Skeletal muscle cell (primary cell): Measurements from ENCODE around the gene CDKN1A.

Experiments used
- DNase-seq: peaks from one replicate; pipeline ENCODE4 v3.0.0-alpha.2; 2010; ENCODE audit warnings: low read depth
- H3K4me3 ChIP-seq: 2 replicates; pipeline ENCODE4 v1.5.1; 2011; ENCODE audit warnings: low read depth, mild to moderate bottlenecking, control low read depth, low read length, moderate library complexity

The CDKN1A gene

GRCh38 chr6:36678488-36679042 is at the start of gene CDKN1A:
TSS of gene CDKN1A (plus strand) at chr6:36678714. CDS start at chr6:36684102, 5,388 bp downstream.
- peak within 1 kb of the TSS; percentile 99 for H3K4me3 ChIP-seq
- peak; percentile 89 for DNase-seq

GRCh38 chr6:36629784-36630183 is 48.7 kb upstream of the CDKN1A start:
- no peak for DNase-seq
- H3K4me3 ChIP-seq = no peak overlapping the region

GRCh38 chr6:36631326-36632011 is 47.0 kb upstream of the CDKN1A start:
- DNase-seq = no peak
- H3K4me3 ChIP-seq = no peak overlapping the region

- no peak for DNase-seq
- H3K4me3 ChIP-seq = no peak overlapping the region
These were observed 45.1 kb upstream of the CDKN1A start for GRCh38 chr6:36633370-36633769.

- no peak overlapping the region for H3K4me3 ChIP-seq
- DNase-seq = peak; percentile 74
These were observed 44.6 kb upstream of the CDKN1A start for GRCh38 chr6:36633915-36634314.

- DNase-seq = no peak
- H3K4me3 ChIP-seq = no peak overlapping the region
These were observed 44.0 kb upstream of the CDKN1A start for GRCh38 chr6:36634317-36635108.

GRCh38 chr6:36636283-36636682 is 42.2 kb upstream of the CDKN1A start:
- H3K4me3 ChIP-seq = no peak overlapping the region
- DNase-seq = no peak

GRCh38 chr6:36636687-36637418 is 41.7 kb upstream of the CDKN1A start:
- no peak overlapping the region for H3K4me3 ChIP-seq
- no peak for DNase-seq

- no peak overlapping the region for H3K4me3 ChIP-seq
- no peak for DNase-seq
These were observed 39.9 kb upstream of the CDKN1A start for GRCh38 chr6:36638579-36638978.

- no peak overlapping the region for H3K4me3 ChIP-seq
- DNase-seq = no peak
These were observed 39.2 kb upstream of the CDKN1A start for GRCh38 chr6:36639171-36639808.

- no peak for DNase-seq
- no peak overlapping the region for H3K4me3 ChIP-seq
These were observed 37.0 kb upstream of the CDKN1A start for GRCh38 chr6:36641543-36641942.

- H3K4me3 ChIP-seq = no peak overlapping the region
- peak; percentile 65 for DNase-seq
These were observed 35.3 kb upstream of the CDKN1A start for GRCh38 chr6:36642913-36643817.

- H3K4me3 ChIP-seq = no peak overlapping the region
- no peak for DNase-seq
These were observed 34.5 kb upstream of the CDKN1A start for GRCh38 chr6:36643977-36644376.

- no peak overlapping the region for H3K4me3 ChIP-seq
- DNase-seq = no peak
These were observed 29.4 kb upstream of the CDKN1A start for GRCh38 chr6:36649086-36649485.

- no peak for DNase-seq
- no peak overlapping the region for H3K4me3 ChIP-seq
These were observed 28.6 kb upstream of the CDKN1A start for GRCh38 chr6:36649701-36650484.

GRCh38 chr6:36650848-36651478 is 27.6 kb upstream of the CDKN1A start:
- no peak overlapping the region for H3K4me3 ChIP-seq
- DNase-seq = no peak

- no peak overlapping the region for H3K4me3 ChIP-seq
- no peak for DNase-seq
These were observed 26.7 kb upstream of the CDKN1A start for GRCh38 chr6:36651659-36652379.
